CD4-positive, alpha-beta T cell treated with Interleukin-1 beta for 1 hour (primary cell): ENCODE results near the gene PEX5L.
"Not testable (repeated sequence)": the region's sequence is repeated elsewhere in the genome, so short reads cannot be mapped to it uniquely, and the experiment has no call there.

Experiments used
- DNase-seq, 2 donors: peaks; one replicate each; pipeline ENCODE4 v3.0.0-alpha.2; 2020 to 2022

Gene PEX5L, protein sequence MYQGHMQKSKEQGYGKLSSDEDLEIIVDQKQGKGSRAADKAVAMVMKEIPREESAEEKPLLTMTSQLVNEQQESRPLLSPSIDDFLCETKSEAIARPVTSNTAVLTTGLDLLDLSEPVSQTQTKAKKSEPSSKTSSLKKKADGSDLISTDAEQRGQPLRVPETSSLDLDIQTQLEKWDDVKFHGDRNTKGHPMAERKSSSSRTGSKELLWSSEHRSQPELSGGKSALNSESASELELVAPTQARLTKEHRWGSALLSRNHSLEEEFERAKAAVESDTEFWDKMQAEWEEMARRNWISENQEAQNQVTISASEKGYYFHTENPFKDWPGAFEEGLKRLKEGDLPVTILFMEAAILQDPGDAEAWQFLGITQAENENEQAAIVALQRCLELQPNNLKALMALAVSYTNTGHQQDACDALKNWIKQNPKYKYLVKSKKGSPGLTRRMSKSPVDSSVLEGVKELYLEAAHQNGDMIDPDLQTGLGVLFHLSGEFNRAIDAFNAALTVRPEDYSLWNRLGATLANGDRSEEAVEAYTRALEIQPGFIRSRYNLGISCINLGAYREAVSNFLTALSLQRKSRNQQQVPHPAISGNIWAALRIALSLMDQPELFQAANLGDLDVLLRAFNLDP

DNA sequence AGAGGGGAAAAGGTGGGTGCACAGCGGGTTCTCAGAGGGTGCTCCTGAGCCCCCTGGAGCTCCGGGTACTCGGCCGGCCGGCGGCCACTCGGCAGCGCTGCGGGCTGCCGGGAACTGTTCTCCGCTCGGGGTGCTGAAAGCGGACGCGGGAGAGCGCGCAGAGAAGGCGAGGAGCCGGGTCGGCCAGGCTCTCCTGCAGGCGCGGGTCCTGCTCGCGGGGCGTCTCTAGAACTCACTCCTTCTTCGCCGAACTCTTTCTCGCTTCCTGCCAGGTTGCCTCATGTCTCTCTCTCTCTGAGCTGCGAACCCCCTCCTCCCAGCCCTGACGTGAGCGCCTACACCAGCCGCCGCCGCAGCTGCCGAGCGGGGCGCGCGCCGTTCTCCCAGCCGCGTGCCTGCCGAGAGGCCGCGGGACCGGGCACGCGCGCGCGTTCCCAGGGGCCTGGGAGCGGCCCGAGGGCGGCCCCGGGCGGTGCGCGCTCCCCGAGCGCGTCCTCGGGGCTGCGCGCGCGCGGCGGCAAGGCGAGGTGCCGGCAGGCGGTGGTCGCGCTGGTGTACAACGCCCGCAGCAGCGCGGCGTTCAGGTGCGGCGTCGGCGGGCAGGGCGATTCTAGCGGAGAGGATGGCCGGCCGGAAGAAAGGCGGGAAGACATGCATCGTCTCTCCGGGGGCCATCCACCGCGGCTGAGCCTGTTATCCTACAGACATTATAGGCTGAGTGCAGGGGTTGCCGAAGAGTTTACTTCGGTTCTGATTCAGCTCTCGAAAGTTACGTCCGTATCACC lies at the start of gene PEX5L:
Gene PEX5L, minus strand, starts transcription at position 267 of the 785 bp plus-strand sequence. CDS start 338 bp downstream, outside the sequence.
- DNase-seq, result peak in 1 of 2 donors; percentile 8

DNA sequence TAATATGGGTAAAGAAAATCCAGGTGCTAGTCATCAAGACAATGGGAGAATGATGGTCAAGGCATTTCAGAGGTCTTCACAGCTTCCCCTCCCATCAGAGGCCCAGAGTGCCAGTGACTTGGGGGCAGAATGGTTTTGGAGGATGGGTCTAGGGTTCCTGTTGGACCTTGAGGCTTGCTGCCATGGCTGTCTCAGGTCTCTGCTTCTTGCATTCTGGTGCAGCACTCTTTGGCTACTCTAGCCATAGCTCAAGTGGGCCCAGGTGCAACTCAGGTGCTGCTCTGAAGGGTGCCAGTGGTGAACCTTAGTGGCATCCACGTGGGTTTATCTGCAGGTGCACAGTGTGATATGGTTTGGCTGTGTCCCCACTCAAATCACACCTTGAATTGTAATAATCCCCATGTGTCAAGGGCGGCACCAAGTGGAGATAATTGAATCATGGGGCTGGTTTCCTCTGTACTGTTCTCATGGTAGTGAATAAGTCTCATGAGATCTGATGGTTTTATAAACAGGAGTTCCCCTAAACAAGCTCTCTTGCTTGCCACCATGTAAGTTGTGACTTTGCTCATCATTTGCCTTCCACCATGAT lies 48.5 kb upstream of the PEX5L start:
- no peak for DNase-seq

GRCh38 chr3:180082699-180083098 lies 46.0 kb upstream of the PEX5L start:
- DNase-seq, result no peak

DNA sequence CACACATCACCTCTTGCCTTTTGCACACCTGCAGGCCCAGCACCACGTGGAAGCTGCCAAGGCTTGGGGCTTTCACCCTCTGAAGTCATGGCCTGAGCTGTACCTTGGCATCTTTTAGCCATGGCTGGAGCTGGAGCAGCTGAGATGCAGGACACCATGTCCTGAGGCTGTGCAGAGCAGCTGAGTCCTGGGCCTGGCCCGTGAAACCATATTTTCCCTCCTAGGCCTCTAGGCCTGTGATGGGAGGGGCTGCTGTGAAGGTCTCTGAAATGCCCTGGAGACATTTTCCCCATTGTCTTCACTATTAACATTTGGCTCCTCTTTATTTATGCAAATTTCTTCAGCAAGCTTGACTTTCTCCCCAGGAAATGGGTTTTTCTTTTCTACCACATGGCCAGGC lies 41.9 kb upstream of the PEX5L start:
- no peak for DNase-seq

- no peak for DNase-seq
These were observed 36.8 kb upstream of the PEX5L start for GRCh38 chr3:180073561-180073960.

DNA sequence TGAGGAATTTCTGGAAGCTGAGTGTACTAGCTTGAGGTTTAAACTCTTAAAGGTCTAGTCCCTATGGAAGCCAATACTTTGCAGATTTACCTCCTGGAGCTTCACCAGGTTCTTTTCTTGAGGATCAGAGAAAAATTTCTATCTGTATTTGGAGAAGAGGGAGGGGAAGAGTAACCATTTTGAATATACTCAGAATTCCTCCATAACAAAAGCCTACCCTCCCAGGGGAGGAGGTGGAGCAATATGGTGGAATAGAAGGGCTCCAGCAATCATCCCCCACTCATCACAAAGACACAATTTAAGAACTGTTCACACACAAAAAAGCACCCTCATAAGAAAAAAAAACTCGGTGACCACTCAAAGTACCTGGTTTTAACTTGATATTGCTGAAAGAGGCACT lies 36.0 kb upstream of the PEX5L start:
- DNase-seq, result no peak

DNA sequence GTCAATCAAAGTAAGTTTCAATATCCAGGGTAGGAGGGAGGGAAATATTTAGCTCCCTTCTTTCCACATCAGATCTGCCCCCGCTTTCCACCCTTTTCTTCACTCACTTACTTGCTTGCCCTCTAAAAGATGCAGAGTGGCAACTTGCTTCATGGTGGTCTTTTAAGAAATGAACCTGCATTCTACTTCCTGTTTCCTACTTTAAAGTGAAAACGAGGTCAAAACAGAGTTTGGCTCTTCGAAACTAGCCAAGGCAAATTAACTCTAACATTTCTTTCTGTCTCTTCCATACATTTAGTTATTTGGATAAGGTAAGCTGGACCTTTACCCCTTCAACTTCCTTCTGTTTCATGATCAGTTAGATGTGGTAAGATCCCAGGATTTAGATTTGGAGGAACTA lies 34.2 kb upstream of the PEX5L start:
- DNase-seq, result no peak

DNA sequence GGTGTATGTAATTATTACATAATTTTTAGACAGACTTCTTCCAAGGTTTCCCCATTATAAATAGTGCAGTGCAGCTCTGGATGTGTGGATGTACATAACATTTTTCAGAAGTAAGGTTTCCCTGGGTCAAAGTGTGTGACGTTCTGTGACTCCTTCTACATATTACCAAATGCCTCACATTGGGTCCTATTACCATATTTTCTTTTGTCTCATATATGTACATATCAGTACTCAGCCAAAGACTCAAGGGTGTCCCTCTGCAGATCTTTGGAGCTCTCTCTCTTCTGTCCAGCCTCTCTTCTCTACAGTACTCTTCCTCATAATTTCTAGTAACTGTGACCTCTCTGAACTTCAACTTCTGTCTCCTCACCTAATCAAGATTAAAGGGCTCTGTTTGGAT lies 31.3 kb upstream of the PEX5L start:
- no peak for DNase-seq

DNA sequence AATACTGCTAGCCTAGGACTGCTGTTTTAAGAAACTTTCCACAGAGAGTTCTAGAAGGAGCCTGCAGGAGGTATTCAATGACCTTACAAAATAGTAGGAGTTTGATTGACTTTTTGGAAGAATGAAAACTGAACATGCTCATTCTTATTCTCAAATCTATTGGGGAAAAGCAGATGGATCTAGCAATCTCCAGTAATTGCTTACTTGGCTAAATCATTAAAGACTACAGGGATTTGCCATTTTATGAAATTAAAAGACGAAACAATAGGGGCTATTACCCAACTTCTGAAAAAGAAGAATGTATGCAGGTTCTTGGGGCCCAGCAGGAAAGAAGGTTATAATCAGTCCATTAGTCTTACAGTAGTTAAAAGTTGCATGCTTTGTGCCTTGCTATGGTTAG lies 29.9 kb upstream of the PEX5L start:
- no peak for DNase-seq

DNA sequence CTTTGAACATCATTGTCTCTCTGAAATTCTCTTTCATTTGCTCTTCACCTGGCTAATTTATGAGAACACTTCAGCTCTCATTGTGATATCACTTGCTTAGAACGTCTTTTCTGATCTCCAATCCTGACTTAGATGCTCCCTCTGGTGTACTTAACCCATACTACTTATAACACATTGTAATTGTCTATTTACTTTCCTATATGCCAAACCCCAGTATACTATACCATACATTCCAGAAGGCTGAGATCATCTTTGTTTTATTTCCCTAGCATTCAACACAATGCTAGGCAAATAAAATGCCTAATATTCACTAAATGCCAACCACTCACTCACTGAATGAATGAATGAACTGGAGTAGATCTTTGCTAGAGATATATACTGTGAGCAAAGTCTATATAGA lies 27.0 kb upstream of the PEX5L start:
- no peak for DNase-seq

DNA sequence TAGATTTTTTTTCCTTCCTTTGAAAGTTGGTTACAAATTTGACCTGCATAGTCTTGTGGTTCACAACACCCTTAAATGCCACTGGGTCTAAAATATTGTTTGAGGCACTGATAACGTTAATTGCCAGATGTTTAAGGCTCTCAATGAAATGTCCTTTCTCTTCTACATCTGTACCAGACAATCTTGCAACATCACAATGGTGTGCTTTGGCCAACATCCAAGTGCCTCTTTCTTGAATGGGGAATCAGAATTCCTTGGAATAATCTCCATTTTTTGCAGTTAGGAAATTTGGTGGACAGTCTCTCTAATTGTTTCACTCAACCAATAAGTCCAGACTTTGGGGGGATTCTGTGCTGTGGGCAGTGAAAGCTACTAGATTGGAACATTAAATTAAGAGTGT lies 26.0 kb upstream of the PEX5L start:
- no peak for DNase-seq

DNA sequence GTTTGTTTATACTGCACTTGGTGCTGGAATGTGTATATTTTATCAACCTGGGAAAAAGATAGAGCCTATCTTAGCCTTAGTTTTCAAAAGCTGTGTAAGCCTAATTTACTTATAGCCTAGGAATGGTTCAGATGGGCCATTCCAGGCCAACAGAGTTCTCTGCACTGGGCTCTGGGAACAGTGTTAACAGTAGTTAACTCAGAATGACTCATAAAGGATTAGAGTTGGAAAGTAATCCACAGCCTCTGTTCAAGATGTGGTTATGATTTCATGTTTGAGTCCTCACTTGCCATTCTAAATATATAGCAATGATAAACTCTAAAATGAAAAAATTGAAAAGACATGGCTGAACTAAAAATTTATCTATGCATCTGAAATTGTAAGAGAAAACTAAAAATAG lies 22.6 kb upstream of the PEX5L start:
- no peak for DNase-seq

DNA sequence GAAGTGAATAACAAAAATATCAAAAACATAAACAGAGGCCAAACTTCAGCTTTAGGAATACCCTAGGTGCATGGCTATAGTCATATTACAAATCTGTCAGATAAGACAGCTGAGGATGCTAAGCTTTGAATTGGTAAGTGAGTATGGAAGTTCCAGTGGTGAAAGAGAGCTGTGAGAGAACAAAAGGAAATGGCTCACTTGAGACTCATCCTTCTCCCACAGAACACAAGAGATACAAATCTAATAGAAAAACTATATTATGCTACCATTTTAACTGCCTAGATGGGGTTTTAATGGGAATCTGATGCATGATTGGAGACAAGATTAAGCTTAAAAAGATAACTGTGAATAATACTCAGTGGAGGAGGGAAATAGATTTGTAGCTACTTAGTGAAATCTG lies 21.5 kb upstream of the PEX5L start:
- DNase-seq, result no peak

- DNase-seq, result not testable (repeated sequence)
These were observed 18.9 kb upstream of the PEX5L start for GRCh38 chr3:180055656-180056055.

- no peak for DNase-seq
These were observed 12.7 kb upstream of the PEX5L start for GRCh38 chr3:180049391-180049790.

- DNase-seq, result no peak
These were observed 12.1 kb upstream of the PEX5L start for GRCh38 chr3:180048840-180049239.

DNA sequence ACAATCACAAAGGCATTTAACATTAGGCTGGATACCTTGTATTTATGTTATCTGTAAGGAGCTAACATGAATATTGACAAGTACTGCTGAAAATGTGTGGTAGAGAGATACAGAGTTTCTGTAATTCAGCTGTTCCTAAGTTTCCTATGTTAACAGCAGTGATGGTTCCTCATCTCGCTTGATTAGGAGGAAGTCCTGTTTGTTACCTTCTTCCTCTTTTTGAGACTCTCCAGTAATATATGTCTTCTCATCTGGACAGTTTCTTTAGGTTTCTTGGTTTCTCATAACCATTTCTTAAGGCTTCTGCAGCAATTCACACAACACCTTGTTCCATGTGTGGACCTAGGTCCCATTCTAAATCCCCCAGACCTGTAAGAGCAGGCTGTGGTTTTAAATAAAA lies 11.4 kb upstream of the PEX5L start:
- no peak for DNase-seq

GRCh38 chr3:180040966-180041365 lies 4.2 kb upstream of the PEX5L start:
- no peak for DNase-seq

DNA sequence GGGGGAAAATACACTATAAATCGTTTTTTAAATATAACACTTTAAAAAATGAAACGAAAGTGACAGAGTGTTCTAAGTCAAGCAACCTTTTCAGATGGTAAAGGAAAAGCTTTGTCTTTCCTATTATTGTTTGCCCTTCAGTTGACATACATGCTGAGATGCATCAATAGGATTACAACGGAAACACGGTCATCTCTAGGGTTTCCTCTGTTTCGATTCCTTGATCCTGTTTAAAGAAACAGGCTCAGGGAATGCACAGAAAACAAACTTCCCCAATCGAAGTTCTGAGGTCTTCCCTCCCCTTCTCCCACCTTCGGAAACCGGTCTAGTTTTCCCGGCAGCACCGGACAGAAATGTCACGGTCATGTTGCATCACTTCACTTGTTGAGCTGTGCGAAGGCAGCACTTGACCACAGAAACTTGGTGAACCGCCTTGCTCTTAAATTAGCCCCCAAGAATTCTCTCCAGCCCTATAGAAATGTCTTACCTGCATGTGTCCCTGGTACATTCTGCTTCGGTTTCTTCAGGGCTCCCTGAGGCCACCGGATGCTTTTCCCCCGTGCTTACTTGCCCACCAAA lies 556 bp downstream of the PEX5L start:
- DNase-seq, result no peak

DNA sequence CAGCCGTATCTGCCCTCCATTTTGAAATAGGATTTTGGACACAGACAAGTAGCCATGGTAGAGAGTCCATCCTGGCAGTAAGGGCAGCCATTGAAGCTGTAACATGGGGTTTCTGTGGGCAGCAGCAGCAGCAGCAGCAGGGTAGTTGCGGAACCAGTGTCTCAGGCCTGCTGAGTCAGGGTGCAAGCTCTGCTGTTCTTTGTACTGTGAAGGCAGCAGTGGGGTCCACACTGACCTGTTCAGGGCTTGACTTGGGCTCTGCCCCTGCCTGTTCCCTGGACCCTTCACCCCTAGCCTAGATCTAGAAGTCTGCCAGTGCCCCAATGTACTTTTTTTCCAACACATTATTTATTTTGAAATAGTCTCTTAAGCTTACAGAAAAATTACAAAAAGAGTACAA lies 9.7 kb downstream of the PEX5L start:
- DNase-seq, result no peak

DNA sequence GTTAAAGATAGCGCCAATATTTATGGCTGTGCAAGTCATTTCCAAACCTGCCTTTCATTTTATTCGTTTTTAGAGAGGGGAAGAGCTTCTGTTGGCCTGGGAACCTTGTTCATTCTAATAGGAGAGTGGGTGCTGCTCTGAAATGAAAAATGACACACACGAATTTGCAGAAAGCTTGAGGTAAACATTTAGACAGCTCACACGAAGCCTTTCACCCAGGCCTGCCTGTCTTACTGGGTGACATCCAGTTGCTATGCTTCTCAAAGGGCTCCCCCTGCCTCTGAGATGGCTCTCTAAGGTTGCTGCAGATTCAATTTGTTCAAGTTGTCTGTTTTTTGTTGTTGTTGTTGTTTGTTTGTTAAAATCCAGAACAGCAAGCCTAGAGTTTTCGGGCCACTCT lies 18.2 kb downstream of the PEX5L start:
- DNase-seq, result no peak

DNA sequence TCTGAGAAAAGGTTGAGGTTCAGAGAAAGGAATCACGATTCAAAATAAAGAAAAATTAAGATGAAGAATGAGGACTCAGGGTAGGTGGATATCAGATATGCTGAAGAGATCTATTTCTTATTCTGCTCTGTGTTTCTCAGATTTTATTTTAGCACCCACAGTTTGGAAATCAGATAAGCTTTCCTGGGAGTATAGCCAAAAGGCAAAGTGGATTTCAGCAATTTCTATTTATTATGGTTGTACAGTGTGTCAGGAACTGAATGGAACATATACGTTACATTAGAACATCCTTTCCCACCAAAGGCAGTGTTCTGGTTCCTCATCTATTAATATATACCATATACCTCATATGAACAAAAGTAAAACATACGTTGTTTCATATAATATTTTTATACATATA lies 18.9 kb downstream of the PEX5L start:
- DNase-seq, result no peak

- DNase-seq, result no peak
These were observed 24.8 kb downstream of the PEX5L start for GRCh38 chr3:180011927-180012326.
